ENCODE measurements around the gene FRRS1L.

DNA sequence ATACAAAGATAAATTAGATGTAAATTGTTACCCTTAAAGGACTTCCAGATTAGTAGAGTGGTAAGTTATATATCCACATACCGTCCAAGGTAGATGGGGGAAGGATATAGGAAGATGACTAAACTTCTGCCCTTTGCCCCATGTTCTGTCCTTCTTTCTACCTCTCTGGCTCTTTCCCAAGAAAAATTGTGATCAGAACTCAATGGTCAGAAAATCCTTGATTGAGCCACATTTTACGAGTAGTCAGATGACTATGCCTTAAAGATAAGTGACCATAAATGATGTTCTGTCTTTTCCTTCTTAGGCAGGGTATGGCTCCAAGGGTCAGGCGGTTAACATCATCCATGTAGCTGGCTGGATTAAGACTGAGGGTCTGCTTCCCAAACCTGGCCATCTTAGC lies 4.4 kb downstream of the FRRS1L start:
- TF ChIP-seq, protein P1, sequence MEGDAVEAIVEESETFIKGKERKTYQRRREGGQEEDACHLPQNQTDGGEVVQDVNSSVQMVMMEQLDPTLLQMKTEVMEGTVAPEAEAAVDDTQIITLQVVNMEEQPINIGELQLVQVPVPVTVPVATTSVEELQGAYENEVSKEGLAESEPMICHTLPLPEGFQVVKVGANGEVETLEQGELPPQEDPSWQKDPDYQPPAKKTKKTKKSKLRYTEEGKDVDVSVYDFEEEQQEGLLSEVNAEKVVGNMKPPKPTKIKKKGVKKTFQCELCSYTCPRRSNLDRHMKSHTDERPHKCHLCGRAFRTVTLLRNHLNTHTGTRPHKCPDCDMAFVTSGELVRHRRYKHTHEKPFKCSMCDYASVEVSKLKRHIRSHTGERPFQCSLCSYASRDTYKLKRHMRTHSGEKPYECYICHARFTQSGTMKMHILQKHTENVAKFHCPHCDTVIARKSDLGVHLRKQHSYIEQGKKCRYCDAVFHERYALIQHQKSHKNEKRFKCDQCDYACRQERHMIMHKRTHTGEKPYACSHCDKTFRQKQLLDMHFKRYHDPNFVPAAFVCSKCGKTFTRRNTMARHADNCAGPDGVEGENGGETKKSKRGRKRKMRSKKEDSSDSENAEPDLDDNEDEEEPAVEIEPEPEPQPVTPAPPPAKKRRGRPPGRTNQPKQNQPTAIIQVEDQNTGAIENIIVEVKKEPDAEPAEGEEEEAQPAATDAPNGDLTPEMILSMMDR (conservative IDR thresholded peaks at IDR 0.05 in 1 of 2, IDR thresholded peaks at IDR 0.05 in 1 of 2; ENCODE audit: low read depth in 1 of 2, low read length in 2 of 2) = no peak
- no peak for TF ChIP-seq EZH2 (IDR thresholded peaks at IDR 0.05; ENCODE audit: low read length, missing control alignments)
